Heart left ventricle (tissue), 16 donors: Measurements from ENCODE around the gene MAPK8IP3. TPM values are rescaled to one million over a fixed set of nuclear protein-coding genes. Genes with fewer than 3 reads are reported as not detected.
"Not testable (repeated sequence)": the region's sequence is repeated elsewhere in the genome, so short reads cannot be mapped to it uniquely, and the experiment has no call there.

ENCODE experiments used
- ATAC-seq, 4 donors: fragments of 200-7000 bp; cut with Tn5 transposase; one replicate each; pipeline ENCODE4 v1.9.1; 2020 to 2022; ENCODE audit warnings: moderate library complexity in 4 of 4, mild to moderate bottlenecking in 3 of 4, moderate number of reproducible peaks in 1 of 4
- DNase-seq, 5 donors: peaks; one replicate each; pipeline ENCODE4 v3.0.0-alpha.2; 2020
- H3K27ac ChIP-seq, 12 donors: fragments of 200-600 bp; sonication (generic) in 4 of 12; one replicate each; pipeline versions ENCODE4 v1.5.0 to v1.8.0; 2016 to 2022; ENCODE audit warnings: mild to moderate bottlenecking in 2 of 12
- H3K27me3 ChIP-seq, 9 donors: fragments of 200-600 bp; sonication (generic) in 2 of 9; one replicate each; pipeline versions ENCODE4 v1.5.1 to v1.8.0; 2016 to 2022; ENCODE audit warnings: mild to moderate bottlenecking in 3 of 9
- H3K36me3 ChIP-seq, 9 donors: fragments of 200-600 bp; sonication (generic) in 2 of 9; one replicate each; pipeline versions ENCODE4 v1.5.0 to v1.8.0; 2018 to 2022; ENCODE audit warnings: mild to moderate bottlenecking in 2 of 9
- H3K4me1 ChIP-seq, 12 donors: fragments of 200-600 bp; sonication (generic) in 4 of 12; one replicate each; pipeline versions ENCODE4 v1.5.0 to v1.8.0; 2016 to 2022; ENCODE audit warnings: mild to moderate bottlenecking in 3 of 12
- H3K4me3 ChIP-seq, 12 donors: fragments of 200-600 bp; sonication (generic) in 4 of 12; one replicate each; pipeline versions ENCODE4 v1.5.0 to v1.8.0; 2017 to 2022; ENCODE audit warnings: mild to moderate bottlenecking in 9 of 12, moderate library complexity in 4 of 12
- H3K9me3 ChIP-seq, 12 donors: fragments of 200-600 bp; sonication (generic) in 4 of 12; one replicate each; pipeline versions ENCODE4 v1.5.0 to v1.8.0; 2016 to 2022; ENCODE audit warnings: mild to moderate bottlenecking in 1 of 12
- POLR2A ChIP-seq, 2 donors: fragments of 450-650 bp; IDR thresholded peaks; one replicate each; pipeline ENCODE4 v1.6.1; 2017; ENCODE audit warnings: antibody characterized with exemption in 2 of 2, mild to moderate bottlenecking in 2 of 2, moderate library complexity in 2 of 2
- WGBS, 4 donors: extraction: QIAGEN DNeasy Blood & Tissue Kit in 2 of 4; methylation state at CpG; one replicate each; pipeline versions ENCODE4 v1.1.5 to v1.1.7; 2013 to 2018; 5-methylcytosine and 5-hydroxymethylcytosine counted together
- intact Hi-C, 10 donors: fragments of 100-400 bp; cut with DNase I; formaldehyde crosslinking; loops; one replicate each; pipeline versions ENCODE4 v1.11.1 to v1.14.2; 2022
- polyA plus RNA-seq, 2 donors: library from polyadenylated mRNA; stranded (reverse); fragments of 200-250 nt; gene quantifications; one replicate each; pipeline ENCODE4 v1.2.3, GENCODE V29; 2013
- total RNA-seq, 9 donors: library from RNA; depleted of rRNA in 2 of 9; stranded (reverse); fragments of >200 nt in 2 of 9; fragmentation: NEBNext Ultra II Directional in 3 of 9; extraction: Animal tissue kit (Norgen Biotek cat#: 25700) in 3 of 9; gene quantifications; one replicate each; pipeline versions ENCODE4 v1.1.0 to v1.2.4, GENCODE V29; 2016 to 2023
- TF ChIP-seq, protein P1 (sequence below), 12 donors: fragments of 200-600 bp; sonication (generic) in 4 of 12; IDR thresholded peaks; one replicate each; pipeline versions ENCODE4 v1.5.0 to v1.8.0; 2018 to 2022; ENCODE audit warnings: antibody characterized with exemption in 12 of 12, mild to moderate bottlenecking in 5 of 12
- donor health status: ischemic (EF 13 %, LVEDD 7.1; RV severe dilation, severe dysfunction).
- donor health status: healthy with polysubstance abuse.
- donor health status: DM: no; HTN: yes; CAD: no.
- donor health status: DM: no; HTN: no; CAD: no.
- donor health status: ischemic (EF 25% LVEDD 6.9; RV normal size, moderate dysfunction).
- donor health status: ischemic (EF 25% LVEDD 5.7; RV mildly dilated, moderate dysfunction).
- donor health status: healthy.
- donor health status: DM: yes; HTN: yes; CAD: no.
- donor health status: ischemic (EF 35%, LVEDD 5.7; RV mildly dilated, moderate dysfunction).
- donor health status: nonischemic (EF 11% LVEDD 7.7; RV severe dilation, severe dysfunction).
- donor health status: DM: yes; HTN: yes; CAD: no.
- donor health status: PGD.
- donor health status: ischemic (EF 29% LVEDD 5.4; RV normal size, mild dysfunction).
- donor health status: nonischemic (EF 23%, LVEDD 6.1; RV moderate dilation, normal function).

MAPK8IP3 gene
- total and polyA plus RNA-seq, 11 donors = 29.5 to 71.3 (median 63.1) TPM

DNA sequence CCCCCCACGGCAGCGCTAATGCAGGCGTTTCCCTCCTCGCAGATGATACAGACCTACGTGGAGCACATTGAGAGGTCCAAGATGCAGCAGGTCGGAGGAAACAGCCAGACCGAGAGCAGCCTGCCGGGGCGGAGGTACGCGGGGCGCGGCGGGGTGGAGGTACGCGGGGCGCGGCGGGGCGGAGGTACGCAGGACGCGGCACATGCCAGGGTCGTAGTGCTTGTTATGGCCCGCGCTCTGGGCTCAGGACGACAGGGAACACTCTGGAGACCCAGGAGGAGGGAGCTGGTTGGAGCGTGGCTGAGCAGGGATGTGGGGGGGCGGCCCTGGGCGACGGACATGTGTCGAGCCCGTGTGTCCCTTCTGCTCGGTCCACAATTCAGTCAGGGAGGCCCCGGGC is 23.4 kb downstream of the MAPK8IP3 start:
- DNase-seq = no peak
- TF ChIP-seq, protein P1, sequence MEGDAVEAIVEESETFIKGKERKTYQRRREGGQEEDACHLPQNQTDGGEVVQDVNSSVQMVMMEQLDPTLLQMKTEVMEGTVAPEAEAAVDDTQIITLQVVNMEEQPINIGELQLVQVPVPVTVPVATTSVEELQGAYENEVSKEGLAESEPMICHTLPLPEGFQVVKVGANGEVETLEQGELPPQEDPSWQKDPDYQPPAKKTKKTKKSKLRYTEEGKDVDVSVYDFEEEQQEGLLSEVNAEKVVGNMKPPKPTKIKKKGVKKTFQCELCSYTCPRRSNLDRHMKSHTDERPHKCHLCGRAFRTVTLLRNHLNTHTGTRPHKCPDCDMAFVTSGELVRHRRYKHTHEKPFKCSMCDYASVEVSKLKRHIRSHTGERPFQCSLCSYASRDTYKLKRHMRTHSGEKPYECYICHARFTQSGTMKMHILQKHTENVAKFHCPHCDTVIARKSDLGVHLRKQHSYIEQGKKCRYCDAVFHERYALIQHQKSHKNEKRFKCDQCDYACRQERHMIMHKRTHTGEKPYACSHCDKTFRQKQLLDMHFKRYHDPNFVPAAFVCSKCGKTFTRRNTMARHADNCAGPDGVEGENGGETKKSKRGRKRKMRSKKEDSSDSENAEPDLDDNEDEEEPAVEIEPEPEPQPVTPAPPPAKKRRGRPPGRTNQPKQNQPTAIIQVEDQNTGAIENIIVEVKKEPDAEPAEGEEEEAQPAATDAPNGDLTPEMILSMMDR (IDR thresholded peaks at IDR 0.05) = no peak
- Histone ChIP-seq H3K4me1 (peaks cover 0 to 11% (median 0%) of the 10 kb centered on the region in 12 donors), H3K27me3 (no peaks in the 10 kb centered on the region), H3K27ac (no peak overlapping the region), H3K36me3 (peaks cover 0 to 93% (median 84%) of the 10 kb centered on the region in 9 donors), H3K9me3 (no peaks in the 10 kb centered on the region), H3K4me3 (no peak overlapping the region)
- 92 to 97% (median 95%) methylated on average over 34 to 35 of the region's 35 CpGs for WGBS, 4 donors
- intact Hi-C loops = no loop called here
- ATAC-seq = no peak

DNA sequence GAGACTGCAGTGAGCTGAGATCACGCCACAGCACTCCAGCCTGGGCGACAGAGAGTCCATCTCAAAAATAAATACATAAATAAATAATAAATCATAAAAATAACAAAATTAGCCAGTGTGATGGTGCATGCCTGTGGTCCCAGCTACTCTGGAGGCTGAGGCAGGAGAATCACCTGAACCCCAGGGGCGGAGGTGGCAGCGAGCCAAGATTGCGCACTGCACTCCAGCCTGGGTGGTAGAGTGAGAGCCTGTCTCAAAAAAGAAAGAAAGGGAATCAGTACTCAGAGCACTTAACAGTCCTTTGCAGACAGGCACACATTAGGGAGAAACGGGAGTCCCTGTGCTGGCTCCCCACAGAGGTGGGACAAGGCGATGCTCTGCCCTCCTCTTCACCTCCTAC is 25.1 kb downstream of the MAPK8IP3 start:
- DNase-seq = no peak
- H3K27ac ChIP-seq = peak overlapping the region in 1 of 12 donors; percentile 44
- no peaks in the 10 kb centered on the region for H3K9me3 ChIP-seq
- intact Hi-C loops = no loop called here
- H3K27me3 ChIP-seq = no peaks in the 10 kb centered on the region
- TF ChIP-seq POLR2A (IDR thresholded peaks at IDR 0.05) = no peak
- TF ChIP-seq, protein P1 (IDR thresholded peaks at IDR 0.05) = no peak
- peaks cover 0 to 11% (median 0%) of the 10 kb centered on the region in 12 donors for H3K4me1 ChIP-seq
- H3K36me3 ChIP-seq = peaks cover 0 to 84% (median 78%) of the 10 kb centered on the region in 9 donors
- ATAC-seq = no peak
- H3K4me3 ChIP-seq = no peak overlapping the region
- 89 to 96% (median 93%) methylated on average over 7 of the region's 7 CpGs for WGBS, 4 donors

DNA sequence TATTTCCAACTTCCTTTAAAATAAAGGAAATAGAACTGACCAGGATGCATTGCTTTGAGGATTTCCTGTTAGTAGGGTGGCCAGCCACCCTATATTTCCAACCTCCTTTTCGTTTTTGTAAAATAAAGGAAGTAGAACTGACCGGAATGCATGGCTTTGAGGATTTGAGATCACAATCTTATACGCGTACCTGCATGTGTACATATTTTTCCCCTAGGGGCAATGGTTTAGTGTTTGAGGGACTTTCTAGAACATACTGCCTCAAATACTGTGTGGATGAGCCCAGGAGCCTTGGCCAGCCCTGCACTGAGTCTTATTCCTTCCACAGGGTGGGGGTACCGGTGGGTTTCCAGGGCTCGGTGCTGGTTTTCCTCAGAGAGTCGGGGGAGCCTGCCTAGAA is 25.6 kb downstream of the MAPK8IP3 start:
- Histone ChIP-seq H3K36me3 (peaks cover 0 to 78% (median 72%) of the 10 kb centered on the region in 9 donors), H3K4me3 (no peak overlapping the region), H3K4me1 (peaks cover 0 to 11% (median 0%) of the 10 kb centered on the region in 12 donors), H3K27me3 (no peaks in the 10 kb centered on the region), H3K27ac (peak overlapping the region in 1 of 12 donors; percentile 44), H3K9me3 (no peaks in the 10 kb centered on the region)
- intact Hi-C loops = no loop called here
- WGBS, 4 donors = 74 to 93% (median 80%) methylated on average over 5 to 7 of the region's 7 CpGs
- ATAC-seq = no peak
- no peak for TF ChIP-seq POLR2A (IDR thresholded peaks at IDR 0.05)
- TF ChIP-seq, protein P1 (IDR thresholded peaks at IDR 0.05) = no peak
- DNase-seq = no peak

DNA sequence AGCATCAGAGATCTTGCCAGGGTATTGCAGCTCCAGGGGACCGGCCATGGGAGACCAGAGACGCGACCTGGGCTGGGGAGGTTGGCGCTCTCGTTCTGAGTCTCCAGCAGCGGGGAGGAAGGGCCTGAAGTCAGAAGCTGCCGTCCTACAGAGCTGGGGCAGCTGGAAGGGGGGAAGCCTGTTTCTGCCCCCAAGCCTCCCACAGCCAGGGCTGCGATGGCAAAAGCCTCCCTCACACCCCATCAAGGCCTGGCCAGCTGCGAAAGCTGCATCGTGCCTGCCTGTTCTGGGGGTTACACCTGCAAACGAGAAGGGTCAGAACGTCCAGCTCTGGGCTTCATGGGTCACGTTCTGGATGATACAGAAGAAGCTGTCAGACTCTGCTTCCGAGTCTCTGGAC is 26.1 kb downstream of the MAPK8IP3 start:
- H3K27ac ChIP-seq = no peak overlapping the region
- ATAC-seq (no peak), DNase-seq (no peak)
- peaks cover 0 to 11% (median 0%) of the 10 kb centered on the region in 12 donors for H3K4me1 ChIP-seq
- H3K36me3 ChIP-seq = peaks cover 0 to 74% (median 68%) of the 10 kb centered on the region in 9 donors
- 79 to 86% (median 83%) methylated on average over 4 to 14 of the region's 14 CpGs for WGBS, 4 donors
- no peak overlapping the region for H3K4me3 ChIP-seq
- H3K27me3 ChIP-seq = no peaks in the 10 kb centered on the region
- intact Hi-C loops = no loop called here
- H3K9me3 ChIP-seq = no peaks in the 10 kb centered on the region
- TF ChIP-seq, protein P1 (IDR thresholded peaks at IDR 0.05) = no peak
- no peak for TF ChIP-seq POLR2A (IDR thresholded peaks at IDR 0.05)

DNA sequence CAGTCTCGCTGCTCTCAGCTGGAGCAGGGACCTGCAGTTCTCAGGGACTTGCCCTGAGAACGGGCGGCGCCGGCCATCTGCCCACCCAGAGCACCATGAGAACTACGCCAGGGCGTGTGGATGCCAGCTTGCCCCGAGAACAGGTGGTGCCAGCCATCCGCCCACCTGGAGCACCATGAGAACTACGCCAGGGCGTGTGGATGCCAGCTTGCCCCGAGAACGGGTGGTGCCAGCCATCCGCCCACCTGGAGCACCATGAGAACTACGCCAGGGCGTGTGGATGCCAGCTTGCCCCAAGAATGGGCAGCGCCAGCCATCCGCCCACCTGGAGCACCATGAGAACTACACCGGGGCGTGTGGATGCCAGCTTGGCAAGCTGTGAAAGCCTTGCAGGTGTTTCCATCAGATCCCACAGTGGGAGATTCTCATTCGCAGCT is 26.6 kb downstream of the MAPK8IP3 start:
- H3K27me3 ChIP-seq, ATAC-seq, H3K27ac ChIP-seq, H3K9me3 ChIP-seq, DNase-seq, H3K4me3 ChIP-seq, intact Hi-C loops: not testable (repeated sequence)
- Histone ChIP-seq H3K4me1 (peaks cover 0 to 11% (median 0%) of the 10 kb centered on the region in 12 donors), H3K36me3 (peaks cover 0 to 70% (median 66%) of the 10 kb centered on the region in 9 donors)
- WGBS, 4 donors = 92 to 96% (median 94%) methylated on average over 20 to 21 of the region's 21 CpGs
